H1 (cell line): Measurements from ENCODE around the gene IRAK1BP1. TPM values are rescaled to one million over a fixed set of nuclear protein-coding genes. Genes with fewer than 3 reads are reported as not detected.

Source experiments
- CTCF ChIA-PET: fragments of 300-600 bp; sonication (Branson Sonifier 250); formaldehyde crosslinking; loops from one replicate; lab custom pipeline; 2021; ENCODE audit not compliant: partially characterized antibody; lab: Charles Lee
- POLR2A ChIA-PET: fragments of 300-600 bp; sonication (Branson Sonifier 250); formaldehyde crosslinking; loops from one replicate; lab custom pipeline; 2021; ENCODE audit warnings: inconsistent platforms; ENCODE audit not compliant: partially characterized antibody; lab: Charles Lee
- DNase-seq, 2 experiments: peaks; one replicate each; pipeline versions ENCODE4 v3.0.0 to v3.0.0-alpha.2; 2010 to 2022; ENCODE audit warnings: low spot score in 2 of 2, low read depth in 1 of 2, mixed read lengths in 1 of 2
- FAIRE-seq: peaks from 2 replicates; lab custom pipeline; 2011; peaks lifted over from hg19 to GRCh38; lab: Jason Lieb, UNC
- H2AFZ ChIP-seq: 2 replicates; pipeline ENCODE4 v1.8.1; 2012; ENCODE audit warnings: low read length, inconsistent platforms
- H2AK5ac ChIP-seq: 2 replicates; pipeline ENCODE4 v1.6.1; 2013; ENCODE audit warnings: low read depth, low read length
- H2BK120ac ChIP-seq: replicated peaks from 2 replicates; pipeline ENCODE3; 2013; ENCODE audit warnings: low read depth, low read length, inconsistent platforms
- H2BK12ac ChIP-seq: 2 replicates; pipeline ENCODE4 v1.6.1; 2013; ENCODE audit warnings: low read depth, low read length
- H2BK15ac ChIP-seq: 2 replicates; pipeline ENCODE4 v1.6.1; 2013; ENCODE audit warnings: low read length
- H2BK20ac ChIP-seq: 2 replicates; pipeline ENCODE4 v1.6.1; 2013; ENCODE audit warnings: low read length
- H2BK5ac ChIP-seq: 2 replicates; pipeline ENCODE4 v1.6.1; 2013; ENCODE audit warnings: low read depth, low read length
- H3K14ac ChIP-seq: 2 replicates; pipeline ENCODE4 v1.6.1; 2013; ENCODE audit warnings: inconsistent platforms; ENCODE audit not compliant: insufficient read length
- H3K18ac ChIP-seq: 2 replicates; pipeline ENCODE4 v1.6.1; 2013; ENCODE audit warnings: low read length; ENCODE audit errors: extremely low read depth
- H3K23ac ChIP-seq: 2 replicates; pipeline ENCODE4 v1.6.1; 2013; ENCODE audit warnings: inconsistent platforms; ENCODE audit not compliant: insufficient read length
- H3K23me2 ChIP-seq: 2 replicates; pipeline ENCODE4 v1.6.1; 2013; ENCODE audit warnings: low read depth, low read length
- H3K27ac ChIP-seq: 2 replicates; pipeline ENCODE4 v1.6.1; 2011; ENCODE audit warnings: low read depth, low read length, inconsistent platforms
- H3K27me3 ChIP-seq, 4 experiments: replicated peaks in 1 of 4; 1 replicate in 1 of 4; 2 replicates in 3 of 4; pipeline versions ENCODE4 v1.6.1 to v1.8.1; 2011 to 2013; ENCODE audit warnings: low read length in 3 of 4, mild to moderate bottlenecking in 3 of 4, inconsistent platforms in 2 of 4, mixed read lengths in 2 of 4, moderate library complexity in 1 of 4; ENCODE audit not compliant: control insufficient read depth in 3 of 4, insufficient read depth in 3 of 4; ENCODE audit errors: extremely low read depth in 1 of 4
- H3K36me3 ChIP-seq, 4 experiments: 2 replicates each; pipeline versions ENCODE4 v1.6.1 to v1.8.1; 2011 to 2013; ENCODE audit warnings: mild to moderate bottlenecking in 4 of 4, low read length in 3 of 4, moderate library complexity in 2 of 4, control low read depth in 1 of 4, inconsistent platforms in 1 of 4; ENCODE audit not compliant: insufficient read depth in 4 of 4, control insufficient read depth in 2 of 4
- H3K4ac ChIP-seq: replicated peaks from 2 replicates; pipeline ENCODE3; 2013; ENCODE audit warnings: low read length, low read depth, mixed read lengths, inconsistent platforms; ENCODE audit not compliant: insufficient read length
- H3K4me1 ChIP-seq, 4 experiments: replicated peaks in 1 of 4; 1 replicate in 1 of 4; 2 replicates in 3 of 4; pipeline versions ENCODE4 v1.6.1 to v1.8.1; 2011 to 2013; ENCODE audit warnings: low read length in 3 of 4, inconsistent platforms in 2 of 4, mixed read lengths in 1 of 4; ENCODE audit not compliant: insufficient read depth in 4 of 4, control insufficient read depth in 3 of 4
- H3K4me2 ChIP-seq, 2 experiments: 2 replicates each; pipeline versions ENCODE4 v1.6.1 to v1.8.1; 2011 to 2013; ENCODE audit warnings: low read depth in 2 of 2, low read length in 2 of 2, control low read depth in 1 of 2, inconsistent platforms in 1 of 2, mild to moderate bottlenecking in 1 of 2; ENCODE audit not compliant: insufficient read depth in 1 of 2
- H3K4me3 ChIP-seq, 4 experiments: fragments of 200-600, 300-600 bp in 1 of 4; sonication (generic), shearing (Covaris generic), sonication (Bioruptor Twin) in 1 of 4; 2 replicates each; pipeline versions ENCODE4 v1.5.1 to v1.8.1; 2011 to 2016; ENCODE audit warnings: low read length in 4 of 4, low read depth in 3 of 4, control low read depth in 2 of 4, inconsistent platforms in 2 of 4, mild to moderate bottlenecking in 2 of 4, mixed read lengths in 1 of 4, moderate library complexity in 1 of 4; ENCODE audit not compliant: insufficient read depth in 2 of 4; ENCODE audit errors: extremely low read depth in 1 of 4
- H3K56ac ChIP-seq: replicated peaks from 2 replicates; pipeline ENCODE3; 2013; ENCODE audit warnings: low read depth, mild to moderate bottlenecking, mixed read lengths, low read length, inconsistent platforms; ENCODE audit not compliant: insufficient read length
- H3K79me1 ChIP-seq: 2 replicates; pipeline ENCODE4 v1.6.1; 2013; ENCODE audit warnings: low read depth, low read length, control low read depth
- H3K79me2 ChIP-seq, 2 experiments: 2 replicates each; pipeline versions ENCODE4 v1.6.1 to v1.8.1; 2012 to 2013; ENCODE audit warnings: low read length in 2 of 2, mild to moderate bottlenecking in 2 of 2, inconsistent platforms in 1 of 2; ENCODE audit not compliant: insufficient read depth in 2 of 2, control insufficient read depth in 1 of 2
- H3K9ac ChIP-seq, 4 experiments: replicated peaks in 1 of 4; 1 replicate in 1 of 4; 2 replicates in 3 of 4; pipeline versions ENCODE4 v1.6.1 to v1.8.1; 2011 to 2013; ENCODE audit warnings: low read depth in 3 of 4, low read length in 3 of 4, control low read depth in 2 of 4, mild to moderate bottlenecking in 2 of 4, moderate library complexity in 2 of 4, inconsistent platforms in 1 of 4; ENCODE audit errors: extremely low read depth in 1 of 4
- H3K9me3 ChIP-seq, 2 experiments: 2 replicates each; pipeline versions ENCODE4 v1.6.1 to v1.8.1; 2012 to 2013; ENCODE audit warnings: mild to moderate bottlenecking in 2 of 2, moderate library complexity in 2 of 2, control low read depth in 1 of 2, inconsistent platforms in 1 of 2, low read depth in 1 of 2, low read length in 1 of 2, mixed read lengths in 1 of 2; ENCODE audit not compliant: insufficient read depth in 2 of 2
- H4K20me1 ChIP-seq, 2 experiments: replicated peaks in 1 of 2; 2 replicates each; pipeline versions ENCODE3 to v1.8.1; 2011 to 2013; ENCODE audit warnings: inconsistent platforms in 2 of 2, low read length in 2 of 2, mild to moderate bottlenecking in 1 of 2; ENCODE audit not compliant: insufficient read depth in 2 of 2, control insufficient read depth in 1 of 2
- H4K5ac ChIP-seq: 2 replicates; pipeline ENCODE4 v1.6.1; 2013; ENCODE audit warnings: low read length, low read depth, mixed read lengths, inconsistent platforms; ENCODE audit not compliant: insufficient read length
- H4K8ac ChIP-seq: 2 replicates; pipeline ENCODE4 v1.8.0; 2013; ENCODE audit warnings: mild to moderate bottlenecking, moderate library complexity, low read length, inconsistent platforms; ENCODE audit not compliant: insufficient read depth; ENCODE audit errors: extremely low read depth
- H4K91ac ChIP-seq: replicated peaks from 2 replicates; pipeline ENCODE3; 2013; ENCODE audit warnings: low read length, mixed read lengths, inconsistent platforms; ENCODE audit not compliant: insufficient read length
- BACH1 ChIP-seq: IDR thresholded peaks from 2 replicates; pipeline ENCODE4 v1.6.1; 2012; ENCODE audit warnings: low read length, improper control_type of control experiment
- BCL11A ChIP-seq, 2 experiments: IDR thresholded peaks; one replicate each; pipeline ENCODE4 v1.6.1; 2011; ENCODE audit warnings: low read depth in 2 of 2, low read length in 2 of 2, mild to moderate bottlenecking in 2 of 2
- CBX5 ChIP-seq: fragments of 300-800, 300-1000 bp; sonication (generic); IDR thresholded peaks from 2 replicates; pipeline ENCODE4 v1.7.1; 2016; ENCODE audit warnings: antibody characterized with exemption, low read length, low read depth
- CEBPB ChIP-seq: IDR thresholded peaks from 2 replicates; pipeline ENCODE4 v1.6.1; 2012; ENCODE audit warnings: low read depth, low read length
- CHD1 ChIP-seq: IDR thresholded peaks from 2 replicates; pipeline ENCODE4 v1.6.1; 2012; ENCODE audit warnings: low read depth, low read length, improper control_type of control experiment
- KDM1A ChIP-seq: fragments of 200-600, 300-600 bp; sonication (generic); IDR thresholded peaks from 2 replicates; pipeline ENCODE4 v1.7.1; 2016; ENCODE audit warnings: mild to moderate bottlenecking, low read length, borderline replicate concordance
- KDM5A ChIP-seq: fragments of 200-600 bp; IDR thresholded peaks from 2 replicates; pipeline ENCODE4 v1.7.1; 2012; ENCODE audit warnings: mild to moderate bottlenecking, low read length, inconsistent platforms, mixed read lengths
- NANOG ChIP-seq: IDR thresholded peaks from 2 replicates; pipeline ENCODE4 v1.6.1; 2011; ENCODE audit warnings: low read length, low read depth, mild to moderate bottlenecking, inconsistent platforms; ENCODE audit not compliant: insufficient read depth, poor library complexity, severe bottlenecking
- NRF1 ChIP-seq: IDR thresholded peaks from 2 replicates; pipeline ENCODE4 v1.6.1; 2011; ENCODE audit warnings: mild to moderate bottlenecking, low read depth, low read length, improper control_type of control experiment
- SAP30 ChIP-seq: fragments of 300-600 bp; sonication (generic); IDR thresholded peaks from 2 replicates; pipeline ENCODE4 v1.7.1; 2012; ENCODE audit warnings: low read length, moderate library complexity, mild to moderate bottlenecking, inconsistent platforms; ENCODE audit not compliant: insufficient read depth, insufficient replicate concordance
- SIRT6 ChIP-seq: IDR thresholded peaks from one replicate; pipeline ENCODE4 v1.7.1; 2012; ENCODE audit warnings: low read length, inconsistent platforms
- SP2 ChIP-seq: IDR thresholded peaks from 2 replicates; pipeline ENCODE4 v1.6.1; 2012; ENCODE audit warnings: mild to moderate bottlenecking, low read length, inconsistent platforms
- SUZ12 ChIP-seq: fragments of 200-600 bp; sonication (generic); IDR thresholded peaks from 2 replicates; pipeline ENCODE4 v1.6.1; 2012; ENCODE audit warnings: mild to moderate bottlenecking, inconsistent platforms, low read length, moderate library complexity, mixed read lengths
- TAF7 ChIP-seq: optimal IDR thresholded peaks from 2 replicates; pipeline ENCODE3; 2011; ENCODE audit warnings: low read depth, mild to moderate bottlenecking, inconsistent platforms, low read length, moderate library complexity, borderline replicate concordance
- TCF12 ChIP-seq: IDR thresholded peaks from 2 replicates; pipeline ENCODE4 v1.6.1; 2011; ENCODE audit warnings: low read depth, mild to moderate bottlenecking, low read length
- WGBS, 2 experiments: shearing (Covaris generic) in 1 of 2; methylation state at CpG; one replicate each; pipeline versions ENCODE4 v1.1.6 to v1.1.7; 2013 to 2015; ENCODE audit warnings: low lambda C conversion rate in 2 of 2, mixed read lengths in 2 of 2, inconsistent platforms in 1 of 2, low coverage in 1 of 2, missing lambda C conversion rate in 1 of 2; ENCODE audit not compliant: insufficient replicate concordance in 2 of 2, insufficient coverage in 1 of 2, insufficient read length in 1 of 2; ENCODE audit errors: extremely low coverage in 1 of 2, missing lambda C conversion rate in 1 of 2; 5-methylcytosine and 5-hydroxymethylcytosine counted together
- polyA plus RNA-seq, 7 experiments: library from polyadenylated mRNA; depleted of rRNA in 3 of 7; stranded (reverse) in 5 of 7; unstranded in 2 of 7; fragments of >200 nt in 5 of 7; fragments of 200-250 nt in 2 of 7; gene quantifications; 1 replicate in 5 of 7; 2 replicates in 1 of 7; 4 replicates in 1 of 7; pipeline versions ENCODE4 v1.2.1 to v1.2.3, GENCODE V29; 2011 to 2013; ENCODE audit warnings: missing spikeins in 2 of 7, mixed read lengths in 2 of 7
- total RNA-seq: library from RNA; stranded (reverse); fragmentation: NEBNext Ultra II Directional; extraction: Animal tissue kit (Norgen Biotek cat#: 25700); gene quantifications from 2 replicates; pipeline ENCODE4 v1.2.1, GENCODE V29; 2021
- TF ChIP-seq, protein P1 (sequence below): IDR thresholded peaks from 2 replicates; pipeline ENCODE4 v1.6.1; 2012; ENCODE audit warnings: inconsistent platforms

IRAK1BP1 gene
- total and polyA plus RNA-seq, 2 of the 8 experiments (the other 6 are each of a cell fraction or from before 2014, with no cell fraction given): 3.7 to 4.7 TPM

DNA sequence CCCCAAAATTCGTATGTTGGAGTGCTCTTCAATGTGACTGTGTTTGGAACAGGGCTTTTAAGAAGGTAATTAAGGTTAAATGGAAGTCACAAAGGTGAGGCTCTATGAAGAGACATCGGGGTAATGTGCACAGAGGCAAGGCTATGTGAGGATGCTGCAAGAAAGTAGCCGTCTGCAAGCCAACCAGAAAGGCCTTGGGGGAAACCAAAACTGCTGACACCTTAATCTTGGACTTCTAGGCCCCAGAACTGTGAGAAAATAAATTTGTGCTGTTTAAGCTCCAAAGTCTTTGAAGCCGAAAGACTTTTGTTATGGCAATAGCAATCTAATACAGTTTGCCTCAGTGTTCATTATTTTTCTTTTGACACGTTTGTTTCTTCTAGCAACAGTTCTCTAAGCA, 2.4 kb upstream of the IRAK1BP1 start:
- Histone ChIP-seq H3K14ac (no peak overlapping the region), H3K4me1 (no peaks in the 10 kb centered on the region), H2BK12ac (no peak overlapping the region), H4K5ac (no peak overlapping the region), H4K91ac (no peak overlapping the region), H3K27me3 (no peaks in the 10 kb centered on the region), H2AK5ac (no peak overlapping the region), H4K20me1 (no peaks in the 10 kb centered on the region), H3K36me3 (no peaks in the 10 kb centered on the region), H4K8ac (no peak overlapping the region), H2AFZ (no peak overlapping the region), H2BK5ac (no peak overlapping the region), H3K18ac (no peak overlapping the region), H3K23me2 (peaks cover 3% of the 10 kb centered on the region; the same call in 1 of the 2 replicates), H3K4ac (no peak overlapping the region), H3K27ac (no peak overlapping the region), H3K4me2 (no peak overlapping the region), H3K79me1 (no peaks in the 10 kb centered on the region), H3K23ac (no peak overlapping the region), H3K4me3 (no peak overlapping the region), H3K79me2 (peaks cover 0 to 6% of the 10 kb centered on the region in 2 experiments; a peak in 2 of 4 replicates), H3K9ac (no peak overlapping the region), H2BK20ac (no peak overlapping the region), H2BK120ac (no peak overlapping the region), H3K56ac (no peak overlapping the region), H2BK15ac (no peak overlapping the region), H3K9me3 (no peaks in the 10 kb centered on the region)
- no peak for FAIRE-seq
- 78% methylated on average over 5 of the region's 5 CpGs; no CpG with 5 or more reads in 1 of the 2 experiments for WGBS, 2 experiments
- POLR2A ChIA-PET: no interaction called here
- CTCF ChIA-PET: interaction anchor here (0.8 kb wide), 1 partner anchor 80 kb away, joined by 3 read pairs; no protein-coding TSS in a partner anchor
- DNase-seq: no peak
- TF ChIP-seq TAF7: no peak
- TF ChIP-seq TCF12: no peak
- TF ChIP-seq SUZ12: no peak
- no peak for TF ChIP-seq CEBPB
- TF ChIP-seq KDM5A: no peak
- no peak for TF ChIP-seq KDM1A
- TF ChIP-seq, protein P1, sequence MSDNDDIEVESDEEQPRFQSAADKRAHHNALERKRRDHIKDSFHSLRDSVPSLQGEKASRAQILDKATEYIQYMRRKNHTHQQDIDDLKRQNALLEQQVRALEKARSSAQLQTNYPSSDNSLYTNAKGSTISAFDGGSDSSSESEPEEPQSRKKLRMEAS: no peak
- TF ChIP-seq CHD1: no peak
- TF ChIP-seq CBX5: no peak
- TF ChIP-seq BCL11A (IDR thresholded peaks at IDR 0.05; ENCODE audit: low read depth in 2 of 2, low read length in 2 of 2): no peak
- no peak for TF ChIP-seq BACH1
- no peak for TF ChIP-seq NANOG
- TF ChIP-seq SAP30: no peak
- TF ChIP-seq SP2: no peak
- TF ChIP-seq SIRT6: no peak
- TF ChIP-seq NRF1: no peak
